Measurements from ENCODE around the gene RAD23B.

RAD23B gene

DNA sequence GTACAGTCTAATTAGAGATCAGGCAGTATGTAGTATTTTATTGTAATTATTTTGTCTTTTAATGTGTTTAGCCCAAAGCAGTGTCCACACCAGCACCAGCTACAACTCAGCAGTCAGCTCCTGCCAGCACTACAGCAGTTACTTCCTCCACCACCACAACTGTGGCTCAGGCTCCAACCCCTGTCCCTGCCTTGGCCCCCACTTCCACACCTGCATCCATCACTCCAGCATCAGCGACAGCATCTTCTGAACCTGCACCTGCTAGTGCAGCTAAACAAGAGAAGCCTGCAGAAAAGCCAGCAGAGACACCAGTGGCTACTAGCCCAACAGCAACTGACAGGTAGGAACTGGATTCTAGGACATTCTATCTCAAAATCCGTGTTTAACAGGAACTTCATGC lies 23.2 kb downstream of the RAD23B start:
- no peak overlapping the region for H3K27ac ChIP-seq
- TF ChIP-seq, protein P1, sequence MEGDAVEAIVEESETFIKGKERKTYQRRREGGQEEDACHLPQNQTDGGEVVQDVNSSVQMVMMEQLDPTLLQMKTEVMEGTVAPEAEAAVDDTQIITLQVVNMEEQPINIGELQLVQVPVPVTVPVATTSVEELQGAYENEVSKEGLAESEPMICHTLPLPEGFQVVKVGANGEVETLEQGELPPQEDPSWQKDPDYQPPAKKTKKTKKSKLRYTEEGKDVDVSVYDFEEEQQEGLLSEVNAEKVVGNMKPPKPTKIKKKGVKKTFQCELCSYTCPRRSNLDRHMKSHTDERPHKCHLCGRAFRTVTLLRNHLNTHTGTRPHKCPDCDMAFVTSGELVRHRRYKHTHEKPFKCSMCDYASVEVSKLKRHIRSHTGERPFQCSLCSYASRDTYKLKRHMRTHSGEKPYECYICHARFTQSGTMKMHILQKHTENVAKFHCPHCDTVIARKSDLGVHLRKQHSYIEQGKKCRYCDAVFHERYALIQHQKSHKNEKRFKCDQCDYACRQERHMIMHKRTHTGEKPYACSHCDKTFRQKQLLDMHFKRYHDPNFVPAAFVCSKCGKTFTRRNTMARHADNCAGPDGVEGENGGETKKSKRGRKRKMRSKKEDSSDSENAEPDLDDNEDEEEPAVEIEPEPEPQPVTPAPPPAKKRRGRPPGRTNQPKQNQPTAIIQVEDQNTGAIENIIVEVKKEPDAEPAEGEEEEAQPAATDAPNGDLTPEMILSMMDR (IDR thresholded peaks at IDR 0.05), result no peak
- H3K4me3 ChIP-seq, result no peak overlapping the region
- DNase-seq (ENCODE audit: low spot score), result no peak

DNA sequence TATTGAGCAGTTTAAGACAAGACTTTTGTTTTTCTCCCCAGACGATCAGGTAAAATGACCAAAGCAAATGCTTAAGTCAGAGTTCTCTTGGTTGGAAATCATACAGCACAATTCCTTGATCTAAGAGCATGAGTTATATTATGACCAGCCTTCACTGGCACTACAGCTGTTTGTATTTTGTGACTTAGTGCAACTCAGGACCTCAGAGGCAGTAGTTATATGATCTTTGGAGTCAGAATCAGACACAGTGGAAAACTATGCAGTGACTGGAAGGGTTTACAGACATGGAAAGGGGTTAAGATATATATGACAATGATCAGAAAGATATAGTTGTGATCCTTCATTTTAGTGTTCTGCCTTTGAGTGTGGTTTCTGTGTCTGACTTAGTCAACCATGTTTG lies 24.3 kb downstream of the RAD23B start:
- TF ChIP-seq, protein P1 (IDR thresholded peaks at IDR 0.05), result no peak
- no peak for DNase-seq (ENCODE audit: low spot score)
- Histone ChIP-seq H3K27ac (no peak overlapping the region), H3K4me3 (no peak overlapping the region)

- H3K27ac ChIP-seq, result no peak overlapping the region
- H3K4me3 ChIP-seq, result no peak overlapping the region
- DNase-seq (ENCODE audit: low spot score), result no peak
- TF ChIP-seq, protein P1 (IDR thresholded peaks at IDR 0.05), result no peak
These were observed 25.4 kb downstream of the RAD23B start for GRCh38 chr9:107308461-107308860.

- H3K4me3 ChIP-seq, result no peak overlapping the region
- no peak for DNase-seq (ENCODE audit: low spot score)
These were observed 26.2 kb downstream of the RAD23B start for GRCh38 chr9:107309271-107309670.

DNA sequence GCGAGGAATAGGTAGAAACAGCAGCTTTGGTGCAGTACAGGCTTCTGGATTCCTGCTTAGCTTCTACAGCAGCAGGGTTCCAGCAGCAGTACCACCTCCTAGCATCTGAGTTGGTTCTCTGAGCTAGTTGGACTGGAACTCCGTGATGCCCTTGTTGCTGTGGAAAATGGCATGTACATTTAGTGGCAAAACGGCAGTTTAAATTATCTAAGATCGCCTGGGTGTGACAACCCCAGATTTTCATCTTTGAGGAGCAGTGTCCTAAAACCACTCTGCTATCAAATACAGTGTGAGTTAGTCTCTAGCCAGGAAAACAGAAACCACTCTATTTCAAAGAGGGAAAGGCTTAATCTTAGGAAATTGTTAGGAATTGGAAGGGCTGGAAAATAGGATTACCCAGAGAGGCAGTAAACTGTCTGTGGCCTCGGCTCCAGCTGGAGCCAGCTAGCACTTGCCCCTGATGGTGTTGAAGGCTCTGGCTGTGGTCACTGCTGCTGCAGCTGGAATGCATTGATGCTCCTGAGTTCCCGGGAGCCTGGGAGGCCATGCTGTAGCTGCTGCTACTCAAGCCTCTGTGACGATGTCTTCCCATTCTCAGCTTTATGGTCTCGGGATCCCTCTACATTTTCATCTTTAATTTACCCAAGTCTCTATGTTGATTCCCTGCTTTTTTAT lies 29.4 kb downstream of the RAD23B start:
- Histone ChIP-seq H3K27ac (no peak overlapping the region), H3K4me3 (no peak overlapping the region)
- TF ChIP-seq, protein P1 (IDR thresholded peaks at IDR 0.05), result no peak
- no peak for DNase-seq (ENCODE audit: low spot score)

More at GRCh38 chr9:107309271-107309670, 26.2 kb downstream of the RAD23B start:
- no peak overlapping the region for H3K27ac ChIP-seq
- TF ChIP-seq, protein P1 (IDR thresholded peaks at IDR 0.05), result no peak

- TF ChIP-seq, protein P1 (IDR thresholded peaks at IDR 0.05), result no peak
These were observed 30.5 kb downstream of the RAD23B start for GRCh38 chr9:107313555-107314096.

DNA sequence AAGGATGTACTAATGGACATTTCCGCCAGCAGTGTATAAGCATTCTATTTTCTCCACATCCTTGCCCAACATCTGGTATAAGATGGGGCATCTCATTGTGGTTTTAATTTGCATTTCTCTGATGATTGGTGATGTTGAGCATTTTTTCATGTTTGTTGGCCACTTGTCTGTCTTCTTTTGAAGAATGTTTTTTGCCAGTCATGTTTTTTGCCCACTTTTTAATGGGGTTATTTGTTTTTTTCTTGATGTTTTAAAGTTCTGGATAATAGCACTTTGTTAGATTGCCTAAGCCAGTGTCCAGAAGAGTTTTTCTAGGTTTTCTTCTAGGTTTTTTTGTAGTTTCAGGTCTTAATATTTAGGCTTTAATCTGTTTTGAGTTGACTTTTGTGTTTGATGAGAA lies 31.7 kb downstream of the RAD23B start:
- Histone ChIP-seq H3K27ac (no peak overlapping the region), H3K4me3 (no peak overlapping the region)
- no peak for DNase-seq (ENCODE audit: low spot score)
- TF ChIP-seq, protein P1 (IDR thresholded peaks at IDR 0.05), result no peak

More at GRCh38 chr9:107313555-107314096, 30.5 kb downstream of the RAD23B start:
- no peak overlapping the region for H3K4me3 ChIP-seq
- H3K27ac ChIP-seq, result no peak overlapping the region
- DNase-seq (ENCODE audit: low spot score), result no peak
